Ishikawa (cell line): ENCODE results near the gene DUXA.

Experiments used
- CEBPB ChIP-seq: IDR thresholded peaks from 2 replicates; pipeline ENCODE4 v1.6.1; 2012
- EP300 ChIP-seq: IDR thresholded peaks from 2 replicates; pipeline ENCODE4 v1.6.1; 2012; ENCODE audit warnings: borderline replicate concordance
- NFIC ChIP-seq: IDR thresholded peaks from 2 replicates; pipeline ENCODE4 v1.6.1; 2012
- REST ChIP-seq: IDR thresholded peaks from 2 replicates; pipeline ENCODE4 v1.6.1; 2012; ENCODE audit warnings: low read depth, mild to moderate bottlenecking
- TAF1 ChIP-seq: IDR thresholded peaks from 2 replicates; pipeline ENCODE4 v1.6.1; 2012; ENCODE audit warnings: low read depth, mild to moderate bottlenecking
- YY1 ChIP-seq: IDR thresholded peaks from 2 replicates; pipeline ENCODE4 v1.6.1; 2012; ENCODE audit warnings: low read depth

- TF ChIP-seq NFIC, result no peak
- TF ChIP-seq TAF1, result no peak
- no peak for TF ChIP-seq CEBPB
- TF ChIP-seq EP300, result no peak
- TF ChIP-seq YY1, result no peak
- no peak for TF ChIP-seq REST
Observed at GRCh38 chr19:57165846-57166245, 1.4 kb downstream of the DUXA start.
